GM18502 (cell line): ENCODE results near the gene ZNF385A.
"Not testable (repeated sequence)": the region's sequence is repeated elsewhere in the genome, so short reads cannot be mapped to it uniquely, and the experiment has no call there.

Source experiments
- ATAC-seq: cut with Tn5 transposase; IDR thresholded peaks from one replicate; pipeline ENCODE4 v1.9.1; 2021; ENCODE audit warnings: mild to moderate bottlenecking; ENCODE audit not compliant: unreplicated experiment, poor library complexity

Gene ZNF385A

DNA sequence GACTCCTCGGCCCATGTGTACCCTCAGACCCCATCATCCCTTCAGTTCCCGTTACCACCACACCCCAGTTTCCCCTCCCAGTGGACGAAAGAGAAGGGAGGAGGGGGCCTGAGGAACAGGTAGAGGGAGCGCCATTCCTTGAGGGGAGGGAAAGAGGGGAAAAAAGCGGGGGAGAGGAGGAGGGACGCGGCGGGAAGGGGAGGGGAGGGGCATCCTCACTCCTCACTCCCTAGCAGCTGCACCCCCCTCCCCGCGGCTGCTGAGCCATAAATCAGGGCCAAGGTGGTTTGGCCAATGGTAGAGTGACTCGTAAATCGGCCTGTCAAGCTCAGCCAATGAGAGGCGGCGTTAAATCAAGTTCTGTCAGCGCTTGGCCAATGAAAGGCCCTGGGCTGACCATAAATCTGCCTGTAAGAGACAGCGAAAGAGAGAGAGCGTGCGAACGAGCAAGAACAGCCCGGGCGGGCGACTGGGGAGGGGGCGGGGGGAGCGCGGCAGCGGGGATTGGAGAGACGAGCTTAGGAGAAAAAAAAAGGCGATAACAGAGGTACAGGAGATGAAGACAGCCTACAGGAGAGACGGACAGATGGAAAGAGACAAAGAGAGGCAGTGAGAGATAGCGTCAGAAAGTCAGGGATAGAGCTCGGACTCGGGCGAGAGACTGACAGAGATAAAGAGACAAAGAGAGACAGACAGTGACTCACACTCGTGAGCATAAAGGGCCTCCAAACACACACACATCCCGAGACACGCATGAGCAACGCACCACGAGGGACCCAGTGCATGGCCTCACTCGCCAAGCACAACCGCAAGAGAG is 25.4 kb downstream of the ZNF385A start:
- ATAC-seq = peak; percentile 96

GRCh38 chr12:54358191-54358944 is 26.2 kb downstream of the ZNF385A start:
- ATAC-seq = no peak

- no peak for ATAC-seq
Observed at GRCh38 chr12:54357506-54358190, 26.9 kb downstream of the ZNF385A start.

- ATAC-seq = no peak
Observed at GRCh38 chr12:54356951-54357356, 27.6 kb downstream of the ZNF385A start.

- no peak for ATAC-seq
Observed at GRCh38 chr12:54356228-54356627, 28.3 kb downstream of the ZNF385A start.

DNA sequence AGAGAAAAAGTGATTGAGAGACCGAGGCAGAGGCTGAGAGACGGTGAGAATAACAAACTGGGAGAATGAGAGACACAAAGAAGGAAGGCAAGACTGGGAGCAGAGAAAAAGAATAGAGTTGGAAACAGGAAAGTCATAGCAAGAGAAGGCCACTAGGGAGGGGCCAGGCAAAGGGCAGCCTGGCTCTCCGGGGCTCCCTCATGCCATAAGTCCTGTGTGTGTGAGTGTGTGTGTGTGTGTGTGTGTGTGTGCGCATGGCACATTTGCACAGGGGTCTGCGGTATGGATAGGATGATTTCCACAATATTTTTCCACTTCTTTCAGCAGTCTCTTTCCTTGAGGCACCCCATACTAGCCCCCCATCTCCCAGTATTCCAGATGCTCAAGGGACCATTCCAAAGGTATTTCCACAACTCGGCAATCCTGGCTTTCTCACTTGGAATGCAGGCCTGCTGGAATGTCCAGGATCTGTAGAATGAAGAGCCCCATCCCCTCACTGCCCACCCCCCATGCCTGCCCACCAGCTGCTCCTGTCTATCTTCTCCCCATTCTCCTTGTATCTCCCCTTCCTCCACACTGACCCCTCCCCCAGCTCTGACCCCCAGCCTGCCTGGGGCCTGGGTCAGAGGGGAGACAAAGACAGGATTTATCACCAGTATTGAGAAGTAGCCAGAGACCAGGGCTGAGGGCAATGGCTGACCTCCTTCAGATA is 29.3 kb downstream of the ZNF385A start:
- ATAC-seq = no peak

- not testable (repeated sequence) for ATAC-seq
Observed at GRCh38 chr12:54354271-54354670, 30.3 kb downstream of the ZNF385A start.

GRCh38 chr12:54352891-54353874 is 31.4 kb downstream of the ZNF385A start:
- no peak for ATAC-seq

DNA sequence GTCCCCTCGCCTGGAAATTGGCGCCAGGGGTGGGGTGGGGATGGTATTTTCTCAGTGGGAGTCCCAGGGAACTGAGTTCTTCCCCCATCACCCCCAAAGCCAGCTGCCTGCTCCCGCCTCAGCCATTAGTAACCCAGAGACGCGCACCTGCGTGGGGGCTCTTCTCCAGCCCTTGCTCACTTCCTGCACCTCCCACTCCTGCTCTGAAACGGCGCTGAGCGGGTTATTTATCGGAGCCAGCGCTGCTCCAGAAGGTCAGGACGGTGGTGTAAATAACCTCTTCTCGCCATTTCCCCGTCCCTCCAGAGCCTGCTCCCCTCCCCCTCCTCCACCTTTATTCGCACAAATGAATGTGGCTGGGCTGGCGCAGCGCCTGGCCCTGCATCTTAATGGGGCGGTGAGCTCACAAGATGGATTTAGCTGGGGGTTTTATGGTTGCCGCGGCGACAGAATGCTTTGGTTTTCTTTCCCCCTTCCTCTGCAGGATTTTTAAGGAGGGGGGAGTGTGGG is 32.5 kb downstream of the ZNF385A start:
- no peak for ATAC-seq

DNA sequence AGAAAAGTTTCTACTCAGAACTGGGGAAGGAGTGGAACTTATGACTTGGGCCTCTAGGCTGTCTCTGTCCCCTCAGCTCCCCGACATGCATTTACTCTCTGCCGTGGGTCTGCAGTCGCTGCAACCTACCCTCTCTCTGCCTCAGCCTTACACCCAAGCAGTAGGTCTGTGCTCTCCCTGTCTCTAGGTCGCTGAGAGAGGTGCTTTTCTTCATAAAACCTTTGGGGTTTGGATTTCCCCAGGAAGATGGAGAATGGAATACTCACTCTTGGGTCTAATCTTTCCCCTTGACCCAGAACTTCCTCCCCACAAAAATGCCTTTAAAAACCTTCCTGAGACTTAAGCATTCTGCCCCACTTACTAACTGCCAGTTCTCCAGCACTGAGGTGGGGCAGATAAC is 33.2 kb downstream of the ZNF385A start:
- ATAC-seq = no peak

GRCh38 chr12:54350743-54351142 is 33.8 kb downstream of the ZNF385A start:
- ATAC-seq = no peak

- ATAC-seq = no peak
Observed at GRCh38 chr12:54349679-54350078, 34.9 kb downstream of the ZNF385A start.

GRCh38 chr12:54349036-54349435 is 35.5 kb downstream of the ZNF385A start:
- ATAC-seq = no peak

GRCh38 chr12:54341378-54342300 is 42.9 kb downstream of the ZNF385A start:
- ATAC-seq = no peak

GRCh38 chr12:54340846-54341245 is 43.7 kb downstream of the ZNF385A start:
- ATAC-seq = no peak

DNA sequence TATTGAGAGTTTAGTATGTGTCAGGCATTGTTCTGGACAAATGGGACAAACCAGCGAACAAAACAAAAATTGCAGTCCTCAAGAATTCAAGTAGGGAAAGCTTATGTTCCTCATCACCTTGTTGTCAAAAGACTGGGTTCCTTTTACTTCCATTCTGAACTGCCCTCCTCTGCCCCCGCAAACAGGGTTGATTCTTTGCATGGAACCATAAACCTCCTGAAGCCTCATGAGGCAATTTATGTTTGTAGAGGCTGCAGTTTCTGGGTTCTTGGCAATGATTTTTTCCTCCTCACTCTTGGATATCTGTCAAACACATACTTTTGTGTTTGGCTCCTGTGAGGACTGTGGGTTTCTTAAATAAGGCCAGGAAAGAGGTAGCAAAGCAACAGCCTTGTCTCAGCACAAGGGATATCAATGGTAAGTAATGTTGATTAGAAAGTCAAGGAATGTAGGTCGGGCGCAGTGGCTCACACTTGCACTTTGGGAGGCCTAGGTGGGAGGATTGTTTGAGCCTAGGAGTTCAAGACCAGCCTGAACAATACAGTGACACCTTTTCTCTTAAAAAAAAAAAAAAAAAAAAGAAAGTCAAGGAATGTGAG is 45.7 kb downstream of the ZNF385A start:
- ATAC-seq = no peak

GRCh38 chr12:54337854-54338650 is 46.5 kb downstream of the ZNF385A start:
- no peak for ATAC-seq
